ENCODE measurements around the gene MMP13.
"Not testable (repeated sequence)": the region's sequence is repeated elsewhere in the genome, so short reads cannot be mapped to it uniquely, and the experiment has no call there.

Gene MMP13
- long read RNA-seq: 0 reads

GRCh38 chr11:102955624-102956023, at the start of gene MMP13:
TSS of gene MMP13 (minus strand) at chr11:102955732. CDS start at chr11:102955705, 27 bp downstream.
- no peak for DNase-seq (ENCODE audit: low read depth in 1 of 2, low spot score in 1 of 2)
- H3K4me3 ChIP-seq (replicated peaks; ENCODE audit: insufficient read depth, low read length): no peak within 1 kb of the TSS
- TF ChIP-seq SPI1 (IDR thresholded peaks at IDR 0.05; ENCODE audit: borderline replicate concordance, low read depth) (no peak), REST (IDR thresholded peaks at IDR 0.05; ENCODE audit: insufficient replicate concordance, low read depth) (no peak), POLR2AphosphoS5 (IDR thresholded peaks at IDR 0.05; ENCODE audit: low read depth) (no peak), CTCF (IDR thresholded peaks at IDR 0.05; ENCODE audit: insufficient read depth, low read length) (no peak), GABPA (IDR thresholded peaks at IDR 0.05; ENCODE audit: low read depth) (no peak)

GRCh38 chr11:103004234-103004633, 48.7 kb upstream of the MMP13 start:
- not testable (repeated sequence) for DNase-seq (ENCODE audit: low read depth in 1 of 2, low spot score in 1 of 2); H3K4me3 ChIP-seq (replicated peaks; ENCODE audit: insufficient read depth, low read length); H3K27me3 ChIP-seq (ENCODE audit: insufficient read depth, poor library complexity, severe bottlenecking); H3K27ac ChIP-seq (replicated peaks)

More at GRCh38 chr11:102955624-102956023, at the start of gene MMP13:
- no peak within 1 kb of the TSS for H3K27ac ChIP-seq (replicated peaks)
- no peaks in the 10 kb centered on the region for H3K27me3 ChIP-seq (ENCODE audit: insufficient read depth, poor library complexity, severe bottlenecking)

- DNase-seq (ENCODE audit: low read depth in 1 of 2, low spot score in 1 of 2): no peak
- H3K4me3 ChIP-seq (replicated peaks; ENCODE audit: insufficient read depth, low read length): no peak overlapping the region
- H3K27me3 ChIP-seq (ENCODE audit: insufficient read depth, poor library complexity, severe bottlenecking): peaks cover 2% of the 10 kb centered on the region
- TF ChIP-seq REST (IDR thresholded peaks at IDR 0.05; ENCODE audit: insufficient replicate concordance, low read depth): no peak
- H3K27ac ChIP-seq (replicated peaks): no peak overlapping the region
Measured at GRCh38 chr11:102994105-102994504, 38.6 kb upstream of the MMP13 start.

- TF ChIP-seq SPI1 (IDR thresholded peaks at IDR 0.05; ENCODE audit: borderline replicate concordance, low read depth) (no peak), REST (IDR thresholded peaks at IDR 0.05; ENCODE audit: insufficient replicate concordance, low read depth) (no peak), CTCF (IDR thresholded peaks at IDR 0.05; ENCODE audit: insufficient read depth, low read length) (no peak), GABPA (IDR thresholded peaks at IDR 0.05; ENCODE audit: low read depth) (no peak), POLR2AphosphoS5 (IDR thresholded peaks at IDR 0.05; ENCODE audit: low read depth) (no peak)
- no peak overlapping the region for H3K27ac ChIP-seq (replicated peaks)
- peaks cover 2% of the 10 kb centered on the region for H3K27me3 ChIP-seq (ENCODE audit: insufficient read depth, poor library complexity, severe bottlenecking)
- no peak overlapping the region for H3K4me3 ChIP-seq (replicated peaks; ENCODE audit: insufficient read depth, low read length)
- DNase-seq (ENCODE audit: low read depth in 1 of 2, low spot score in 1 of 2): no peak
Measured at GRCh38 chr11:102991776-102992175, 36.2 kb upstream of the MMP13 start.

Data from HL-60 (cell line).